K562 (cell line): Measurements from ENCODE around the gene GPC3. TPM values are rescaled to one million over a fixed set of nuclear protein-coding genes. Genes with fewer than 3 reads are reported as not detected.

Experiments used
- ATAC-seq: fragments of 200-7000 bp; cut with Tn5 transposase; 3 replicates; pipeline ENCODE4 v1.9.1; 2020; ENCODE audit warnings: moderate library complexity
- BruUV-seq: library from RNA; stranded (reverse); fragments of 400-500 nt; replicated peaks from 2 replicates; lab custom pipeline; 2021; lab: Mats Ljungman, UMichigan
- CTCF ChIA-PET: fragments of 300-600 bp; formaldehyde crosslinking; extraction: SDS; loops from one replicate; lab custom pipeline; 2021; ENCODE audit warnings: low intra/inter-chr PET ratio; lab: Yijun Ruan, JAX
- POLR2A ChIA-PET: fragments of 300-600, 350-650 bp; sonication (Branson Sonifier 250); formaldehyde crosslinking; extraction: SDS; loops from one replicate; lab custom pipeline; 2021; ENCODE audit warnings: antibody characterized with exemption, inconsistent platforms; lab: Yijun Ruan, JAX
- DNase-seq, 4 experiments: peaks; one replicate each; pipeline versions ENCODE4 v3.0.0 to v3.0.0-alpha.2; 2011 to 2018; ENCODE audit warnings: low spot score in 3 of 4, mixed read lengths in 3 of 4; ENCODE audit errors: extremely low read depth in 1 of 4
- FAIRE-seq: peaks from 2 replicates; lab custom pipeline; 2011; peaks lifted over from hg19 to GRCh38; lab: Jason Lieb, UNC
- H2AFZ ChIP-seq: 2 replicates; pipeline ENCODE4 v1.6.0; 2011; ENCODE audit warnings: low read depth, low read length, control low read depth, inconsistent platforms
- H3K27ac ChIP-seq: fragments of 200-600 bp; 3 replicates; pipeline ENCODE4 v1.8.0; 2011; ENCODE audit warnings: low read depth, mild to moderate bottlenecking, control low read depth, inconsistent platforms, low read length, moderate library complexity, mixed read lengths; ENCODE audit errors: extremely low read depth
- H3K27me3 ChIP-seq, 2 experiments: fragments of 300-600 bp in 1 of 2; 2 replicates in 1 of 2; 3 replicates in 1 of 2; pipeline versions ENCODE4 v1.6.0 to v1.8.0; 2011; ENCODE audit warnings: inconsistent platforms in 2 of 2, low read length in 2 of 2, mild to moderate bottlenecking in 1 of 2, mixed read lengths in 1 of 2, moderate library complexity in 1 of 2; ENCODE audit not compliant: control insufficient read depth in 2 of 2, insufficient read depth in 2 of 2
- H3K36me3 ChIP-seq: fragments of 300-600 bp; 3 replicates; pipeline ENCODE4 v1.8.0; 2011; ENCODE audit warnings: mild to moderate bottlenecking, low read length, inconsistent platforms; ENCODE audit not compliant: control insufficient read depth, insufficient read depth
- H3K4me1 ChIP-seq, 2 experiments: fragments of 200-600 bp in 1 of 2; replicated peaks in 1 of 2; 2 replicates in 1 of 2; 3 replicates in 1 of 2; pipeline versions ENCODE4 v1.5.1 to v1.8.0; 2011; ENCODE audit warnings: inconsistent platforms in 2 of 2, low read length in 2 of 2, mild to moderate bottlenecking in 1 of 2, mixed read lengths in 1 of 2, moderate library complexity in 1 of 2; ENCODE audit not compliant: control insufficient read depth in 2 of 2, insufficient read depth in 2 of 2
- H3K4me2 ChIP-seq: 2 replicates; pipeline ENCODE4 v1.6.1; 2011; ENCODE audit warnings: low read length, control low read depth, inconsistent platforms, mixed read lengths; ENCODE audit not compliant: insufficient read depth
- H3K4me3 ChIP-seq: fragments of 200-600 bp; sonication (generic), shearing (Covaris generic); 2 replicates; pipeline ENCODE4 v1.5.1; 2016; ENCODE audit warnings: control low read depth, inconsistent platforms
- H3K79me2 ChIP-seq: fragments of 200-600 bp; 3 replicates; pipeline ENCODE4 v1.8.0; 2011; ENCODE audit warnings: low read length, inconsistent platforms; ENCODE audit not compliant: control insufficient read depth, insufficient read depth
- H3K9ac ChIP-seq, 2 experiments: 2 replicates each; pipeline versions ENCODE4 v1.6.0 to v1.6.1; 2011; ENCODE audit warnings: low read depth in 2 of 2, low read length in 2 of 2, control low read depth in 1 of 2, inconsistent platforms in 1 of 2, mild to moderate bottlenecking in 1 of 2, mixed read lengths in 1 of 2; ENCODE audit not compliant: insufficient read depth in 1 of 2
- H3K9me1 ChIP-seq: one replicate; pipeline ENCODE4 v1.6.0; 2011; ENCODE audit warnings: inconsistent platforms, mild to moderate bottlenecking, low read length, moderate library complexity; ENCODE audit not compliant: control insufficient read depth, insufficient read depth
- H3K9me3 ChIP-seq: replicated peaks from 2 replicates; pipeline ENCODE4 v1.5.1; 2011; ENCODE audit warnings: low read depth, low read length, inconsistent platforms; ENCODE audit not compliant: control insufficient read depth, insufficient read depth
- H4K20me1 ChIP-seq: replicated peaks from 2 replicates; pipeline ENCODE4 v1.6.1; 2011; ENCODE audit warnings: low read length, inconsistent platforms, mixed read lengths; ENCODE audit not compliant: control insufficient read depth, insufficient read depth
- BRF1 ChIP-seq: IDR thresholded peaks from 3 replicates; pipeline ENCODE4 v1.6.1; 2011; ENCODE audit warnings: borderline replicate concordance, mild to moderate bottlenecking; ENCODE audit not compliant: insufficient read length; ENCODE audit errors: extremely low read depth
- CREB3 ChIP-seq: fragments of 450-650 bp; conservative IDR thresholded peaks from 2 replicates; pipeline ENCODE4 v1.6.1; 2016; ENCODE audit warnings: missing genetic modification characterization, low read depth, mild to moderate bottlenecking, missing compliant biosample characterization, moderate library complexity
- KDM1A ChIP-seq, 2 experiments: fragments of 450-650 bp; IDR thresholded peaks; 2 replicates each; pipeline ENCODE4 v1.6.1; 2016; ENCODE audit warnings: mild to moderate bottlenecking in 2 of 2
- NCOA1 ChIP-seq: fragments of 450-650 bp; IDR thresholded peaks from 2 replicates; pipeline ENCODE4 v1.6.1; 2016; ENCODE audit warnings: low read depth
- U2AF1 ChIP-seq: fragments of 200-400 bp; formaldehyde crosslinking; optimal IDR thresholded peaks from 2 replicates; pipeline ENCODE3; 2017; ENCODE audit warnings: mild to moderate bottlenecking, low read depth, low read length, moderate library complexity
- WGBS: fragments of 100-300 bp; shearing (Covaris generic); methylation state at CpG from one replicate; pipeline ENCODE4 v1.1.6; 2016; ENCODE audit warnings: low coverage, mixed read lengths; ENCODE audit not compliant: insufficient coverage; ENCODE audit errors: missing lambda C conversion rate; 5-methylcytosine and 5-hydroxymethylcytosine counted together
- in situ Hi-C: fragments of 300-500 bp; cut with MboI; formaldehyde crosslinking; loops from 4 replicates; pipeline ENCODE4 v1.15.0; 2018; ENCODE audit warnings: inconsistent platforms, mixed read lengths
- intact Hi-C: fragments of 100-400 bp; cut with micrococcal nuclease; formaldehyde crosslinking; loops from 2 replicates; pipeline ENCODE4 v1.14.2; 2022
- polyA plus RNA-seq, 8 experiments: library from polyadenylated mRNA; depleted of rRNA in 4 of 8; stranded (reverse) in 5 of 8; unstranded in 3 of 8; fragments of >200 nt; fragmentation: Nextera tagmentation in 2 of 8; fragmentation: Illumina TruSeq in 1 of 8; extraction: Ambion mirVana in 2 of 8; extraction: Trizol in 1 of 8; gene quantifications; 2 replicates each; pipeline versions ENCODE4 v1.2.1 to v1.2.3, GENCODE V29; 2011 to 2014; ENCODE audit warnings: inconsistent platforms in 1 of 8, missing spikeins in 1 of 8
- total RNA-seq, 7 experiments: library from RNA; depleted of rRNA in 6 of 7; stranded (reverse); fragments of >200 nt in 6 of 7; fragmentation: Illumina TruSeq in 2 of 7; extraction: Trizol in 2 of 7; gene quantifications; 2 replicates each; pipeline versions ENCODE4 v1.2.1 to v1.2.3, GENCODE V29; 2011 to 2021; ENCODE audit warnings: low replicate concordance in 1 of 7
- TF ChIP-seq, protein P1 (sequence below): fragments of 250-450 bp; sonication (Bioruptor Pico); IDR thresholded peaks from 2 replicates; pipeline ENCODE4 v1.8.0; 2022; ENCODE audit warnings: moderate library complexity, mild to moderate bottlenecking, inconsistent platforms

Gene GPC3
- total and polyA plus RNA-seq, 9 of the 15 experiments (the other 6 are each of a cell fraction or from before 2014, with no cell fraction given), result 0.42 TPM; not detected in 8

DNA sequence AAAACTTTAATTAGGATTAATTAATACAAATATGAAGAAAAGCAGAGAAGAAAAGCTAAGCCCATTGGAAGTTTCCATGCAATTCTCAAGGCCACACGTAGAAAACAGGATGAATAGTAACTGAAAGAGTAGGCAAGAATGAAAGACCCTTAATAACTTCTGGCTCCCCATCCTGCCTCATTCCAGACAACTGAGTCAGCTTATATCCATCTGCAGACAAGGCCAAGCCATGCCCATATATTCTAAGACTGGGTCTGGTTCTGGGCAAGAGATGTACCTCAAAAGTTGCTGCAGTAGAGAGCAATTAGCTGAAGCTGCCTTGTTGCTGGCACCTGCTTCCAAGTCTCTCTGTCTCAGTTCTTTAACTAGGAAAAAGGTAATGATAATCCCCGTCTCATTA lies 244.1 kb downstream of the GPC3 start:
- H3K4me1 ChIP-seq, result no peaks in the 10 kb centered on the region
- CTCF ChIA-PET, result no interaction called here
- no peak overlapping the region for H3K4me3 ChIP-seq
- no peak for TF ChIP-seq NCOA1
- no peak for TF ChIP-seq U2AF1
- TF ChIP-seq BRF1, result no peak
- TF ChIP-seq, protein P1, sequence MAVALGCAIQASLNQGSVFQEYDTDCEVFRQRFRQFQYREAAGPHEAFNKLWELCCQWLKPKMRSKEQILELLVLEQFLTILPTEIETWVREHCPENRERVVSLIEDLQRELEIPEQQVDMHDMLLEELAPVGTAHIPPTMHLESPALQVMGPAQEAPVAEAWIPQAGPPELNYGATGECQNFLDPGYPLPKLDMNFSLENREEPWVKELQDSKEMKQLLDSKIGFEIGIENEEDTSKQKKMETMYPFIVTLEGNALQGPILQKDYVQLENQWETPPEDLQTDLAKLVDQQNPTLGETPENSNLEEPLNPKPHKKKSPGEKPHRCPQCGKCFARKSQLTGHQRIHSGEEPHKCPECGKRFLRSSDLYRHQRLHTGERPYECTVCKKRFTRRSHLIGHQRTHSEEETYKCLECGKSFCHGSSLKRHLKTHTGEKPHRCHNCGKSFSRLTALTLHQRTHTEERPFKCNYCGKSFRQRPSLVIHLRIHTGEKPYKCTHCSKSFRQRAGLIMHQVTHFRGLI, result no peak
- TF ChIP-seq CREB3 (tag), result no peak
- no peak for TF ChIP-seq KDM1A (IDR thresholded peaks at IDR 0.05)
- no peaks in the 10 kb centered on the region for H3K9me3 ChIP-seq
- H3K9me1 ChIP-seq, result no peaks in the 10 kb centered on the region
- in situ Hi-C loops (no loop called here), intact Hi-C loops (no loop called here)
- no peaks in the 10 kb centered on the region for H4K20me1 ChIP-seq
- H3K4me2 ChIP-seq, result no peak overlapping the region
- FAIRE-seq (no peak), ATAC-seq (no peak), DNase-seq (no peak)
- H3K79me2 ChIP-seq, result no peaks in the 10 kb centered on the region
- POLR2A ChIA-PET, result no interaction called here
- H3K27ac ChIP-seq, result no peak overlapping the region
- WGBS, result 0% methylated on average over 2 of the region's 2 CpGs
- H3K27me3 ChIP-seq, result no peaks in the 10 kb centered on the region
- H3K36me3 ChIP-seq, result no peaks in the 10 kb centered on the region
- H2AFZ ChIP-seq, result no peak overlapping the region
- no peak overlapping the region for H3K9ac ChIP-seq
- no TSS peak for BruUV-seq
